ENCODE measurements around the gene EZR. TPM values are rescaled to one million over a fixed set of nuclear protein-coding genes. Genes with fewer than 3 reads are reported as not detected.

The EZR gene
- total and polyA plus RNA-seq, 9 of the 15 experiments (the other 6 are each of a cell fraction or from before 2014, with no cell fraction given) = 36.5 to 162 (median 104) TPM

DNA sequence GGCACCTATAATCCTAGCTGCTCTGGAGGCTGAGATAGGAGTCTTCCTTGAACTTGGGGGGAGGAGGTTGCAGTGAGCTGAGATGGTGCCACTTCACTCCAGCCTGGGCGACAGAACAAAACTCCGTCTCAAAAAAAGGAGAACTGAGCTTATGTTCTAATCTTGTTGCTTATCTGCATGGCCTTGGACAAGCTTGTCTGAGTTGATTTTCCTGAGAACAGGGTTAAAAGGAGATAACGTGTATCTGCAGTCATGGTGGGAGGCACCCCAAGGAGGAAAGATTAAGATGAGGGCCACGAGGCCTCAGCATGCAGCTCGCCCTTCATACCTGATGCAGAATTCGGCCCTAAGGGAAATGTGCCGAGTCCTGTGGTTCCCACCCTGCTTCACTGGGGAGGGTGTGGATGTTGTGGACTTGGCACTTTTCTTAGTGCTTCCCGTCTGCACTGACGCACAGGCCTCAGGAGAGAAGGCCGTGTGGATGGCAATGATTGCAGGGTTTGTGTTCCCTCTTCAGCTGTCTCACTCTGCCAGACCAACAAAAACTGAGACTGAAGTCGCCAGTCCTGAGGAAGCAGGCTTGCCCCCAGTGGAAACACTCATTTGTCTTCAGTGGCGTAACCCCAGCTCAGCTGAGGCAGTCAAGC is 56.3 kb downstream of the EZR start (continued):
- TF ChIP-seq, protein P1, sequence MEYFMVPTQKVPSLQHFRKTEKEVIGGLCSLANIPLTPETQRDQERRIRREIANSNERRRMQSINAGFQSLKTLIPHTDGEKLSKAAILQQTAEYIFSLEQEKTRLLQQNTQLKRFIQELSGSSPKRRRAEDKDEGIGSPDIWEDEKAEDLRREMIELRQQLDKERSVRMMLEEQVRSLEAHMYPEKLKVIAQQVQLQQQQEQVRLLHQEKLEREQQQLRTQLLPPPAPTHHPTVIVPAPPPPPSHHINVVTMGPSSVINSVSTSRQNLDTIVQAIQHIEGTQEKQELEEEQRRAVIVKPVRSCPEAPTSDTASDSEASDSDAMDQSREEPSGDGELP (CRISPR knock-in tag; IDR thresholded peaks at IDR 0.05; ENCODE audit: borderline replicate concordance) = peak; percentile 74; the same call in 1 of the 2 replicates
- TF ChIP-seq EWSR1 (IDR thresholded peaks at IDR 0.05; ENCODE audit: borderline replicate concordance, low read depth, partially characterized antibody) = no peak
- TF ChIP-seq, protein P2, sequence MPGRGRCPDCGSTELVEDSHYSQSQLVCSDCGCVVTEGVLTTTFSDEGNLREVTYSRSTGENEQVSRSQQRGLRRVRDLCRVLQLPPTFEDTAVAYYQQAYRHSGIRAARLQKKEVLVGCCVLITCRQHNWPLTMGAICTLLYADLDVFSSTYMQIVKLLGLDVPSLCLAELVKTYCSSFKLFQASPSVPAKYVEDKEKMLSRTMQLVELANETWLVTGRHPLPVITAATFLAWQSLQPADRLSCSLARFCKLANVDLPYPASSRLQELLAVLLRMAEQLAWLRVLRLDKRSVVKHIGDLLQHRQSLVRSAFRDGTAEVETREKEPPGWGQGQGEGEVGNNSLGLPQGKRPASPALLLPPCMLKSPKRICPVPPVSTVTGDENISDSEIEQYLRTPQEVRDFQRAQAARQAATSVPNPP (IDR thresholded peaks at IDR 0.05; ENCODE audit: borderline replicate concordance, insufficient read depth, insufficient read length) = no peak
- peak; percentile 79 to 92 for TF ChIP-seq KDM1A (IDR thresholded peaks at IDR 0.05)
- TF ChIP-seq PHF8 (IDR thresholded peaks at IDR 0.05; ENCODE audit: borderline replicate concordance, low read length) = no peak
- peak; percentile 88 for TF ChIP-seq FOXM1 (IDR thresholded peaks at IDR 0.05; ENCODE audit: low read depth)
- no peak for TF ChIP-seq FOXM1 (CRISPR knock-in tag; IDR thresholded peaks at IDR 0.05; ENCODE audit: low read depth)
- no peak for TF ChIP-seq MCM5 (IDR thresholded peaks at IDR 0.05; ENCODE audit: low read depth)
- no peak for TF ChIP-seq SRSF7 (optimal IDR thresholded peaks at IDR 0.05; ENCODE audit: low read depth, low read length)
- no peak for TF ChIP-seq SAFB (IDR thresholded peaks at IDR 0.05; ENCODE audit: borderline replicate concordance, low read depth, low read length)
- TF ChIP-seq ZNF121 (CRISPR knock-in tag; conservative IDR thresholded peaks at IDR 0.05) = no peak
- TF ChIP-seq PRPF4 (IDR thresholded peaks at IDR 0.05; ENCODE audit: insufficient read depth, low read depth, low read length, poor library complexity, severe bottlenecking) = no peak
- TF ChIP-seq HEY1 (CRISPR knock-in tag; IDR thresholded peaks at IDR 0.05; ENCODE audit: borderline replicate concordance) = peak; percentile 88
- TF ChIP-seq JUND (IDR thresholded peaks at IDR 0.05; ENCODE audit: borderline replicate concordance, low read depth, low read length) = peak; percentile 72
- peak; percentile 42; the same call in 1 of the 3 replicates for TF ChIP-seq JUND (tag; IDR thresholded peaks at IDR 0.05; ENCODE audit: borderline replicate concordance, low read depth, low read length)
- no peak; the same call in 1 of the 2 replicates for TF ChIP-seq KHSRP (IDR thresholded peaks at IDR 0.05)
- TF ChIP-seq TOE1 (IDR thresholded peaks at IDR 0.05; ENCODE audit: borderline replicate concordance) = peak; percentile 4; the same call in 1 of the 2 replicates
- TF ChIP-seq TOE1 (CRISPR knock-in tag; IDR thresholded peaks at IDR 0.05; ENCODE audit: borderline replicate concordance, low read depth) = peak; percentile 16; the same call in 1 of the 2 replicates
- no peak for TF ChIP-seq ZBTB1 (CRISPR knock-in tag; IDR thresholded peaks at IDR 0.05; ENCODE audit: borderline replicate concordance, low read depth)
- TF ChIP-seq SETDB1 (IDR thresholded peaks at IDR 0.05; ENCODE audit: low read length) = no peak
- TF ChIP-seq EHMT2 (IDR thresholded peaks at IDR 0.05) = peak; percentile 75
- no peak for TF ChIP-seq NELFE (IDR thresholded peaks at IDR 0.05; ENCODE audit: insufficient read depth, insufficient read length)
- TF ChIP-seq, protein P3, sequence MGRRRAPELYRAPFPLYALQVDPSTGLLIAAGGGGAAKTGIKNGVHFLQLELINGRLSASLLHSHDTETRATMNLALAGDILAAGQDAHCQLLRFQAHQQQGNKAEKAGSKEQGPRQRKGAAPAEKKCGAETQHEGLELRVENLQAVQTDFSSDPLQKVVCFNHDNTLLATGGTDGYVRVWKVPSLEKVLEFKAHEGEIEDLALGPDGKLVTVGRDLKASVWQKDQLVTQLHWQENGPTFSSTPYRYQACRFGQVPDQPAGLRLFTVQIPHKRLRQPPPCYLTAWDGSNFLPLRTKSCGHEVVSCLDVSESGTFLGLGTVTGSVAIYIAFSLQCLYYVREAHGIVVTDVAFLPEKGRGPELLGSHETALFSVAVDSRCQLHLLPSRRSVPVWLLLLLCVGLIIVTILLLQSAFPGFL (CRISPR knock-in tag; IDR thresholded peaks at IDR 0.05) = no peak
- no peak for TF ChIP-seq ZC3H11A (IDR thresholded peaks at IDR 0.05; ENCODE audit: low read depth, low read length)
- TF ChIP-seq, protein P4, sequence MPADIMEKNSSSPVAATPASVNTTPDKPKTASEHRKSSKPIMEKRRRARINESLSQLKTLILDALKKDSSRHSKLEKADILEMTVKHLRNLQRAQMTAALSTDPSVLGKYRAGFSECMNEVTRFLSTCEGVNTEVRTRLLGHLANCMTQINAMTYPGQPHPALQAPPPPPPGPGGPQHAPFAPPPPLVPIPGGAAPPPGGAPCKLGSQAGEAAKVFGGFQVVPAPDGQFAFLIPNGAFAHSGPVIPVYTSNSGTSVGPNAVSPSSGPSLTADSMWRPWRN (IDR thresholded peaks at IDR 0.05; ENCODE audit: low read depth) = peak; percentile 96
- TF ChIP-seq NFATC3 (IDR thresholded peaks at IDR 0.05) = no peak
